Measurements from ENCODE around the gene PPP1R16B.

- no peak for TF ChIP-seq EP300 (IDR thresholded peaks at IDR 0.05; ENCODE audit: borderline replicate concordance in 1 of 2, low read depth in 2 of 2, low read length in 2 of 2)
- TF ChIP-seq NRF1 (IDR thresholded peaks at IDR 0.05; ENCODE audit: low read depth, low read length), result no peak
- TF ChIP-seq CTCF (IDR thresholded peaks at IDR 0.05; ENCODE audit: control extremely low read depth in 1 of 3, insufficient read depth in 1 of 3, low read depth in 1 of 3, low read length in 3 of 3), result no peak
- no peak for TF ChIP-seq EZH2 (IDR thresholded peaks at IDR 0.05; ENCODE audit: low read depth, low read length, severe bottlenecking)
- no peak for TF ChIP-seq MAFK (IDR thresholded peaks at IDR 0.05; ENCODE audit: low read depth, low read length)
- TF ChIP-seq, protein P1, sequence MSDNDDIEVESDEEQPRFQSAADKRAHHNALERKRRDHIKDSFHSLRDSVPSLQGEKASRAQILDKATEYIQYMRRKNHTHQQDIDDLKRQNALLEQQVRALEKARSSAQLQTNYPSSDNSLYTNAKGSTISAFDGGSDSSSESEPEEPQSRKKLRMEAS (IDR thresholded peaks at IDR 0.05), result no peak
- TF ChIP-seq PHF8 (conservative IDR thresholded peaks at IDR 0.05; ENCODE audit: low read depth, low read length), result no peak
- TF ChIP-seq POLR2AphosphoS5 (IDR thresholded peaks at IDR 0.05; ENCODE audit: low read depth, low read length), result no peak
- TF ChIP-seq CHD1 (IDR thresholded peaks at IDR 0.05; ENCODE audit: low read depth, low read length), result no peak
- TF ChIP-seq TAF1 (IDR thresholded peaks at IDR 0.05; ENCODE audit: low read depth, low read length), result no peak
These were observed 88.8 kb downstream of the PPP1R16B start for GRCh38 chr20:38894091-38894847.
